Mucosa of rectum (tissue), 2 donors: ENCODE results near the gene FAM50B.

ENCODE experiments used
- H3K27ac ChIP-seq, 2 donors: one replicate each; pipeline ENCODE4 v1.7.0; 2013; ENCODE audit warnings: inconsistent platforms in 2 of 2, low read depth in 2 of 2, low read length in 2 of 2
- H3K27me3 ChIP-seq, 2 donors: one replicate each; pipeline ENCODE4 v1.7.0; 2013; ENCODE audit warnings: low read length in 2 of 2; ENCODE audit not compliant: control insufficient read depth in 2 of 2, insufficient read depth in 2 of 2
- H3K36me3 ChIP-seq, 2 donors: one replicate each; pipeline ENCODE4 v1.7.0; 2013; ENCODE audit warnings: low read length in 2 of 2; ENCODE audit not compliant: control insufficient read depth in 2 of 2, insufficient read depth in 2 of 2
- H3K4me1 ChIP-seq, 2 donors: one replicate each; pipeline ENCODE4 v1.7.0; 2013; ENCODE audit warnings: low read length in 2 of 2, mild to moderate bottlenecking in 1 of 2; ENCODE audit not compliant: control insufficient read depth in 2 of 2, insufficient read depth in 2 of 2
- H3K4me3 ChIP-seq, 2 donors: one replicate each; pipeline ENCODE4 v1.7.0; 2013; ENCODE audit warnings: low read length in 2 of 2
- H3K9ac ChIP-seq, 2 donors: one replicate each; pipeline ENCODE4 v1.7.0; 2013; ENCODE audit warnings: low read length in 2 of 2, low read depth in 1 of 2, mild to moderate bottlenecking in 1 of 2
- H3K9me3 ChIP-seq, 2 donors: one replicate each; pipeline ENCODE4 v1.7.0; 2013; ENCODE audit warnings: low read length in 2 of 2; ENCODE audit not compliant: control insufficient read depth in 2 of 2
- donor health status: healthy.
- donor health status: Normal muscosa, but diverticular disease.

Gene FAM50B

GRCh38 chr6:3820563-3820962 is 28.6 kb upstream of the FAM50B start:
- no peaks in the 10 kb centered on the region for H3K27me3 ChIP-seq
- no peak overlapping the region for H3K4me3 ChIP-seq
- H3K27ac ChIP-seq, result no peak overlapping the region
- no peak overlapping the region for H3K9ac ChIP-seq
- H3K9me3 ChIP-seq, result no peaks in the 10 kb centered on the region
- H3K36me3 ChIP-seq, result no peaks in the 10 kb centered on the region
- peaks cover 4 to 5% of the 10 kb centered on the region in 2 donors for H3K4me1 ChIP-seq

GRCh38 chr6:3822747-3823445 is 26.3 kb upstream of the FAM50B start:
- H3K27me3 ChIP-seq, result no peaks in the 10 kb centered on the region
- H3K4me3 ChIP-seq, result no peak overlapping the region
- H3K4me1 ChIP-seq, result peaks cover 4 to 16% of the 10 kb centered on the region in 2 donors
- H3K36me3 ChIP-seq, result no peaks in the 10 kb centered on the region
- no peaks in the 10 kb centered on the region for H3K9me3 ChIP-seq
- no peak overlapping the region for H3K9ac ChIP-seq
- no peak overlapping the region for H3K27ac ChIP-seq

DNA sequence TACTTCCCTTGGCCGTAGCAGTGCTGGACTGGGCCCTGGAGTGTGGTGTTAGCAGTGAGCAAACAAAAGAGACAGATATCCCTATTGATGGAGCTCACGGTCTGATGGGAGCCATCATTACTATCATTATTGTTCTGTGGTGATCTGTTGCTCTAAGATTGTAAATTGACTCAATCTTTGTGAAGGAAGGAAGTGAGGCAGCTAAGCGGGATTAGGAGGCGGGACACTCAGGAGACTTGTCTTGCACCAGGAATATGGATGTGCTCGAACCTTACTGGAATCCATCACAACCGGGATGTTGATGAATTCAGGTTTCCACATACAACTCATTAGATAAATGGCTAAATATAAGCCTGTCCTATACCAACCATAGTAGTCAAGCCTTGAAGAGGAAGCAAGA is 25.5 kb upstream of the FAM50B start:
- no peaks in the 10 kb centered on the region for H3K9me3 ChIP-seq
- H3K4me3 ChIP-seq, result no peak overlapping the region
- H3K27me3 ChIP-seq, result no peaks in the 10 kb centered on the region
- no peaks in the 10 kb centered on the region for H3K36me3 ChIP-seq
- H3K9ac ChIP-seq, result no peak overlapping the region
- peaks cover 4 to 16% of the 10 kb centered on the region in 2 donors for H3K4me1 ChIP-seq
- H3K27ac ChIP-seq, result no peak overlapping the region

DNA sequence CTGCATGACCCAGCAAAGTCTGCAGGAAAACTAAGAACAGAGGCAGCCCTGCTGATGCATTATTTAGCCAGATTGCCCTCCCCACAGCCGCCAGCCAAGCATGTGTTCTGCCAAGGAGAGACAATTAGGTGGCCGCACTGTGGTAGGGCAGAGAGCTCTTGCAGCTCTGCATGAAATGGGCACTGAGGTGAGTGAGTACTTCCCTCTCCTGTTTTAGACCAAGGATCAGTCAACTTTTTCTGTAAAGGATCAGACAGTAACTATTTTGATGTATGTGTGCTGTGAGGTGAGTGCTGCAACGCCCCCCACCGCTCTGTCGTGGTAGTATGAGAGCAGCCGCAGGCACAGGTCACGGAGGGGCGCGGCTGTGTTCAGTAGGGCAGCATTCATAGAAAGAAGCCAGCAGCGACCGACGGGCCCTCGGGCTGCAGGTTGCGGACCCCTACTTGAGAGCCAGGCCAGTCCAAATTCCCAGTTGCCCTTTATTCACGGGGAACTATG is 23.8 kb upstream of the FAM50B start:
- Histone ChIP-seq H3K4me1 (peaks cover 4 to 16% of the 10 kb centered on the region in 2 donors), H3K36me3 (no peaks in the 10 kb centered on the region), H3K9ac (no peak overlapping the region), H3K27ac (peak overlapping the region; percentile 67 to 82), H3K27me3 (no peaks in the 10 kb centered on the region), H3K9me3 (no peaks in the 10 kb centered on the region), H3K4me3 (no peak overlapping the region)

GRCh38 chr6:3825851-3826581 is 23.2 kb upstream of the FAM50B start:
- Histone ChIP-seq H3K9me3 (no peaks in the 10 kb centered on the region), H3K9ac (peak overlapping the region in 1 of 2 donors; percentile 42), H3K4me1 (peaks cover 4 to 16% of the 10 kb centered on the region in 2 donors), H3K27me3 (no peaks in the 10 kb centered on the region), H3K4me3 (peak overlapping the region in 1 of 2 donors; percentile 15), H3K36me3 (no peaks in the 10 kb centered on the region), H3K27ac (peak overlapping the region; percentile 67 to 82)

DNA sequence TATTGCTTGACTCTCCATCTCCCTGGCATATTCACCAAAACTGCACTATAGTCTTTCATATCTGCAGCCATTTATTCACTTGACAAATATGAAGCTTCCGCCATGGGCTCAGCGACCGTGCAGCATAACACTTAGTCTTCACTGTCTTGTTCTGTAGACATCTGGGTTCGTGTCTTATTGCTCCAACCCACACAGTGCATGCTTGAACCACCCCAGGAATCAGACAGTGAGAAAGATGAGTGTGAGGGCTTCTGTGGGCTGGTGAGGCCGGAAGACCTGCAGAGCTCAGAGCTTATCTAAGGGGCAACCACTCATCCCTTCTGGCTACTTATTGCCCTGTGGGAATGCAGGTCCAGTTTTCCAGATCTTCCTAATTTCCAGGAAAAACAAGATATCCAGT is 19.9 kb upstream of the FAM50B start:
- H3K9ac ChIP-seq, result no peak overlapping the region
- H3K9me3 ChIP-seq, result no peaks in the 10 kb centered on the region
- no peaks in the 10 kb centered on the region for H3K27me3 ChIP-seq
- H3K27ac ChIP-seq, result no peak overlapping the region
- H3K4me1 ChIP-seq, result peaks cover 4 to 16% of the 10 kb centered on the region in 2 donors
- no peak overlapping the region for H3K4me3 ChIP-seq
- no peaks in the 10 kb centered on the region for H3K36me3 ChIP-seq

DNA sequence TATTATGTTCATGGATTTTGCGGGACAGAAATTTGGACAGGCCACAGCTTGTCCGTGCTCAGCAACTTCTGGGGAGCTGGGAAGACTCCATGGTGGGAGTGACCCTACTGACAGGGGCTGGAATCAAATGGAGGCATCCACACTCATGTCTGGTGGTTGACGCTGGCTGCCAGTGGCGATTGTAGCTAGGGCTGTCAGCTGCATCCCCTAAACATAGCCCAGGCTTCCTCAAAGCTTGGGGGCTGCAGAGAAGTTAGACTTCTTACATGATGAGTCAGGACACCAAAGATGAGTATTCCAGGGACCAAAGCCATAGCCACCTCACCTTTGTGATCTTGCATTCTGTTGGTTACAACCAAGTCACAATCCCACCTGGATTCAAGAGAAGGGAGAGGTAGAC is 18.4 kb upstream of the FAM50B start:
- Histone ChIP-seq H3K9ac (no peak overlapping the region), H3K27me3 (no peaks in the 10 kb centered on the region), H3K4me3 (no peak overlapping the region), H3K27ac (no peak overlapping the region), H3K9me3 (no peaks in the 10 kb centered on the region), H3K4me1 (peaks cover 0 to 8% of the 10 kb centered on the region in 2 donors), H3K36me3 (no peaks in the 10 kb centered on the region)

- no peak overlapping the region for H3K27ac ChIP-seq
- no peaks in the 10 kb centered on the region for H3K9me3 ChIP-seq
- H3K4me3 ChIP-seq, result no peak overlapping the region
- no peaks in the 10 kb centered on the region for H3K36me3 ChIP-seq
- H3K27me3 ChIP-seq, result no peaks in the 10 kb centered on the region
- H3K4me1 ChIP-seq, result no peaks in the 10 kb centered on the region
- no peak overlapping the region for H3K9ac ChIP-seq
Measured at GRCh38 chr6:3831761-3832530, 17.2 kb upstream of the FAM50B start.

DNA sequence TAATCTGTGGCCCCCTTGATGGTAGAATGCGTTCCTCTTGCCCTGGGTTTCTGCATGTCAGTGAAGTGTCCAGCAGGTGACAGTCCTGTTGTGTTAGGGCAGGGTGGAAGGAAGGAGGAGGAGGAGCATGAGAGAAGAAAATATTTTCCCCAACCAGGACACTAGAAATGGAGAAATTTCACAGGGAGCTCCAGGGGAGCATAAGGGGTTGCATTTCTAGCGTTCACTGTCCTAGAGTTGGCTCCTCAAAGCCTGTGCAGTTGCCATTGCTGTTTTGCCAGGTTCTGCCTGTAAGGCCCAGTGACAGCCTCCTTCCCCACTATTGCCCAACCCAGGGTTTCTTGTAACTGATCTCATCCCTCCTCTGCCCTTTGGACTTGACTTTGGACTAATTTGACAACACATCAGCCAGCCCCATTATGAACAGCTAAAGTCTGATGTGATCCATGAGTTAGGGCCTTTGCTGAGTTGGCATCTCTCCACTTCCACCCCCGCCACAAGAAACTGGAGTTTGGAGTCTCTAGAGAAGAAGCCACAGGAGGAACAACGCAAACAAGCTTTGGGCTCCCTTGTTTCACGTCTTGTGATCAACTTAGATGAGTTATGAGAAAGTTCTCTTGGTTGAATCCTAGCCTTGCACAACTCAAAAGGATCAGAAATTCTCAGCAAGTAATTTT is 14.0 kb upstream of the FAM50B start:
- Histone ChIP-seq H3K9ac (no peak overlapping the region), H3K4me1 (no peaks in the 10 kb centered on the region), H3K4me3 (no peak overlapping the region), H3K27me3 (no peaks in the 10 kb centered on the region), H3K27ac (no peak overlapping the region), H3K9me3 (no peaks in the 10 kb centered on the region), H3K36me3 (no peaks in the 10 kb centered on the region)
